ENCODE results near the gene PDE1C.
A peak's percentile ranks its signal among the peaks of the same experiment; 100 is the strongest.

The PDE1C gene

GRCh38 chr7:32037650-32038198, 32.5 kb downstream of the PDE1C start:
- no peaks in the 10 kb centered on the region for H3K36me3 ChIP-seq (ENCODE audit: control insufficient read depth in 4 of 4, insufficient read depth in 4 of 4, low read length in 3 of 4)
- DNase-seq = peak in 2 of 3 donors; percentile 16 to 18
- no peak overlapping the region for H3K4me3 ChIP-seq (ENCODE audit: control insufficient read depth in 1 of 7, extremely low read depth in 1 of 7, insufficient read depth in 4 of 7, low read depth in 2 of 7, low read length in 6 of 7)
- CTCF ChIA-PET = no interaction called here
- no peaks in the 10 kb centered on the region for H3K27me3 ChIP-seq (replicated peaks in 2 of 5; ENCODE audit: control insufficient read depth in 4 of 5, insufficient read depth in 5 of 5, low read length in 4 of 5)
- POLR2A ChIA-PET = no interaction called here
- H3K9me3 ChIP-seq (ENCODE audit: control extremely low read depth in 1 of 5, control insufficient read depth in 4 of 5, insufficient read depth in 2 of 5, low read depth in 1 of 5, low read length in 4 of 5) = no peaks in the 10 kb centered on the region
- H3K4me1 ChIP-seq (ENCODE audit: control extremely low read depth in 1 of 4, control insufficient read depth in 4 of 4, insufficient read depth in 4 of 4, low read length in 3 of 4) = peaks cover 0 to 16% (median 5%) of the 10 kb centered on the region in 4 experiments
- no peak overlapping the region for H3K27ac ChIP-seq (ENCODE audit: insufficient read depth in 1 of 2, low read depth in 1 of 2, low read length in 2 of 2, poor library complexity in 1 of 2, severe bottlenecking in 2 of 2)

GRCh38 chr7:32036557-32036956, 33.6 kb downstream of the PDE1C start:
- no CpG with 5 or more reads among the region's 2 CpGs for WGBS (ENCODE audit: insufficient coverage)
- CTCF ChIA-PET = interaction anchor here (1.2 kb wide), 1 partner anchor 27 kb away, joined by 3 read pairs; no protein-coding TSS in a partner anchor

GRCh38 chr7:32034052-32034451, 36.2 kb downstream of the PDE1C start:
- Histone ChIP-seq H3K27me3 (replicated peaks in 2 of 5; ENCODE audit: control insufficient read depth in 4 of 5, insufficient read depth in 5 of 5, low read length in 4 of 5) (no peaks in the 10 kb centered on the region), H3K4me3 (ENCODE audit: control insufficient read depth in 1 of 7, extremely low read depth in 1 of 7, insufficient read depth in 4 of 7, low read depth in 2 of 7, low read length in 6 of 7) (no peak overlapping the region), H3K9me3 (ENCODE audit: control extremely low read depth in 1 of 5, control insufficient read depth in 4 of 5, insufficient read depth in 2 of 5, low read depth in 1 of 5, low read length in 4 of 5) (no peaks in the 10 kb centered on the region), H3K36me3 (ENCODE audit: control insufficient read depth in 4 of 4, insufficient read depth in 4 of 4, low read length in 3 of 4) (no peaks in the 10 kb centered on the region), H3K27ac (ENCODE audit: insufficient read depth in 1 of 2, low read depth in 1 of 2, low read length in 2 of 2, poor library complexity in 1 of 2, severe bottlenecking in 2 of 2) (no peak overlapping the region), H3K4me1 (ENCODE audit: control extremely low read depth in 1 of 4, control insufficient read depth in 4 of 4, insufficient read depth in 4 of 4, low read length in 3 of 4) (peaks cover 0 to 16% (median 5%) of the 10 kb centered on the region in 4 experiments)
- CTCF ChIA-PET = interaction anchor here (0.5 kb wide), 1 partner anchor 26 kb away, joined by 3 read pairs; no protein-coding TSS in a partner anchor
- 100% methylated on average over 1 of the region's 2 CpGs for WGBS (ENCODE audit: insufficient coverage)
- DNase-seq = no peak
- POLR2A ChIA-PET = no interaction called here

More at GRCh38 chr7:32036557-32036956, 33.6 kb downstream of the PDE1C start:
- no peaks in the 10 kb centered on the region for H3K9me3 ChIP-seq (ENCODE audit: control extremely low read depth in 1 of 5, control insufficient read depth in 4 of 5, insufficient read depth in 2 of 5, low read depth in 1 of 5, low read length in 4 of 5)
- no peak overlapping the region for H3K4me3 ChIP-seq (ENCODE audit: control insufficient read depth in 1 of 7, extremely low read depth in 1 of 7, insufficient read depth in 4 of 7, low read depth in 2 of 7, low read length in 6 of 7)
- no peak overlapping the region for H3K27ac ChIP-seq (ENCODE audit: insufficient read depth in 1 of 2, low read depth in 1 of 2, low read length in 2 of 2, poor library complexity in 1 of 2, severe bottlenecking in 2 of 2)
- H3K4me1 ChIP-seq (ENCODE audit: control extremely low read depth in 1 of 4, control insufficient read depth in 4 of 4, insufficient read depth in 4 of 4, low read length in 3 of 4) = peaks cover 0 to 16% (median 5%) of the 10 kb centered on the region in 4 experiments
- no peaks in the 10 kb centered on the region for H3K27me3 ChIP-seq (replicated peaks in 2 of 5; ENCODE audit: control insufficient read depth in 4 of 5, insufficient read depth in 5 of 5, low read length in 4 of 5)
- peak; percentile 3 to 60 (median 58) for DNase-seq
- H3K36me3 ChIP-seq (ENCODE audit: control insufficient read depth in 4 of 4, insufficient read depth in 4 of 4, low read length in 3 of 4) = no peaks in the 10 kb centered on the region
- POLR2A ChIA-PET = no interaction called here

GRCh38 chr7:32033006-32033405, 37.2 kb downstream of the PDE1C start:
- Histone ChIP-seq H3K27ac (ENCODE audit: insufficient read depth in 1 of 2, low read depth in 1 of 2, low read length in 2 of 2, poor library complexity in 1 of 2, severe bottlenecking in 2 of 2) (no peak overlapping the region), H3K4me1 (ENCODE audit: control extremely low read depth in 1 of 4, control insufficient read depth in 4 of 4, insufficient read depth in 4 of 4, low read length in 3 of 4) (peaks cover 0 to 16% (median 5%) of the 10 kb centered on the region in 4 experiments), H3K9me3 (ENCODE audit: control extremely low read depth in 1 of 5, control insufficient read depth in 4 of 5, insufficient read depth in 2 of 5, low read depth in 1 of 5, low read length in 4 of 5) (no peaks in the 10 kb centered on the region), H3K36me3 (ENCODE audit: control insufficient read depth in 4 of 4, insufficient read depth in 4 of 4, low read length in 3 of 4) (no peaks in the 10 kb centered on the region), H3K27me3 (replicated peaks in 2 of 5; ENCODE audit: control insufficient read depth in 4 of 5, insufficient read depth in 5 of 5, low read length in 4 of 5) (no peaks in the 10 kb centered on the region), H3K4me3 (ENCODE audit: control insufficient read depth in 1 of 7, extremely low read depth in 1 of 7, insufficient read depth in 4 of 7, low read depth in 2 of 7, low read length in 6 of 7) (no peak overlapping the region)
- DNase-seq = no peak
- POLR2A ChIA-PET = no interaction called here
- CTCF ChIA-PET = interaction anchor here (0.9 to 1.4 kb wide), 3 partner anchors 9 to 27 kb away, joined by 3 to 4 read pairs (median 3); no protein-coding TSS in a partner anchor
- 100% methylated on average over 2 of the region's 3 CpGs for WGBS (ENCODE audit: insufficient coverage)

- Histone ChIP-seq H3K9me3 (ENCODE audit: control extremely low read depth in 1 of 5, control insufficient read depth in 4 of 5, insufficient read depth in 2 of 5, low read depth in 1 of 5, low read length in 4 of 5) (no peaks in the 10 kb centered on the region), H3K4me3 (ENCODE audit: control insufficient read depth in 1 of 7, extremely low read depth in 1 of 7, insufficient read depth in 4 of 7, low read depth in 2 of 7, low read length in 6 of 7) (no peak overlapping the region), H3K27ac (ENCODE audit: insufficient read depth in 1 of 2, low read depth in 1 of 2, low read length in 2 of 2, poor library complexity in 1 of 2, severe bottlenecking in 2 of 2) (no peak overlapping the region), H3K36me3 (ENCODE audit: control insufficient read depth in 4 of 4, insufficient read depth in 4 of 4, low read length in 3 of 4) (no peaks in the 10 kb centered on the region), H3K4me1 (ENCODE audit: control extremely low read depth in 1 of 4, control insufficient read depth in 4 of 4, insufficient read depth in 4 of 4, low read length in 3 of 4) (peaks cover 0 to 15% (median 5%) of the 10 kb centered on the region in 4 experiments), H3K27me3 (replicated peaks in 2 of 5; ENCODE audit: control insufficient read depth in 4 of 5, insufficient read depth in 5 of 5, low read length in 4 of 5) (no peaks in the 10 kb centered on the region)
- no peak for DNase-seq
- ChIA-PET CTCF (interaction anchor here (0.9 to 1.4 kb wide), 2 partner anchors 14 to 28 kb away, joined by 3 to 4 read pairs; no protein-coding TSS in a partner anchor), POLR2A (no interaction called here)
- 100% methylated on average over 2 of the region's 4 CpGs for whole genome bisulfite sequencing (ENCODE audit: insufficient coverage)
Measured at GRCh38 chr7:32032211-32032610, 38.0 kb downstream of the PDE1C start.

DNA sequence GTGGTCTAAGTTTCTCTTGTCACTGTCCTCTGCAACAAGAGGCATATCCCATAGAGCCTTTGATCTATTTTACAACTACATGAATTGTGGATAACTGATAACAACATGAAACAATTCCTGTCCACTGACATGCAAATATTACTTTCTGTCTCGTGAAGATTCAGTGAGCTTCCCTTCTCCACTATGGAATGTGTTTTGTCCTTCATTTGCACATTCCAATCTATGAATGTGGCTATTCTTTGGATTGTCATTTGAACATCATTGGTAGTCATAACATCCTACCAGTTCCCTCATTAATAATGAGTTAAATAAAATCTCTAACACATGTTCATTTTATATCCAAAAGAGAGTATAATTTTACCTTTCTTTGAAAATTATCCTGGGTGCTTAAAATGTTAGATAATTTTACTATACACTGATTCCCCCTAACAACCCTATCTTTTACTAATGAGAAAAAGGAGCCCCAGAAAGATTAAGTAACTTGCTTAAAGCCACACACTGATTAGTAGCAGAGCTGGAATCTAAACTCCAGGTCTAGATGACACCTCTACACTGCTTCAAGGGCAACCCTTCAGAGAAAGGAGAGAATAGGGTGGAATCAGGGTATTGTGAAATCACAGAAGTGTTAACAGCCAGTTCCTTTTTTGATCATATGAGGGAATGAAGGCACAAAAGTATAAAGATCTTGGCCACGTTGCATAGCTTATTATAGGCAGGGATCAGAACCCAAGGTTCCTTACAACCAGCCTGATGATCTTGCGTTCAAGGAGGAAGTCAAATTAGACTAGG, 39.1 kb downstream of the PDE1C start:
- Histone ChIP-seq H3K4me3 (ENCODE audit: control insufficient read depth in 1 of 7, extremely low read depth in 1 of 7, insufficient read depth in 4 of 7, low read depth in 2 of 7, low read length in 6 of 7) (no peak overlapping the region), H3K36me3 (ENCODE audit: control insufficient read depth in 4 of 4, insufficient read depth in 4 of 4, low read length in 3 of 4) (no peaks in the 10 kb centered on the region), H3K4me1 (ENCODE audit: control extremely low read depth in 1 of 4, control insufficient read depth in 4 of 4, insufficient read depth in 4 of 4, low read length in 3 of 4) (peaks cover 0 to 3% (median under 1%) of the 10 kb centered on the region in 4 experiments), H3K27ac (ENCODE audit: insufficient read depth in 1 of 2, low read depth in 1 of 2, low read length in 2 of 2, poor library complexity in 1 of 2, severe bottlenecking in 2 of 2) (no peak overlapping the region), H3K9me3 (ENCODE audit: control extremely low read depth in 1 of 5, control insufficient read depth in 4 of 5, insufficient read depth in 2 of 5, low read depth in 1 of 5, low read length in 4 of 5) (no peaks in the 10 kb centered on the region), H3K27me3 (replicated peaks in 2 of 5; ENCODE audit: control insufficient read depth in 4 of 5, insufficient read depth in 5 of 5, low read length in 4 of 5) (no peaks in the 10 kb centered on the region)
- ChIA-PET POLR2A (interaction anchor here (0.7 kb wide), 1 partner anchor 387 kb away, joined by 3 read pairs; no protein-coding TSS in a partner anchor), CTCF (no interaction called here)
- 80% methylated on average over 2 of the region's 3 CpGs for WGBS (ENCODE audit: insufficient coverage)
- no peak for DNase-seq

DNA sequence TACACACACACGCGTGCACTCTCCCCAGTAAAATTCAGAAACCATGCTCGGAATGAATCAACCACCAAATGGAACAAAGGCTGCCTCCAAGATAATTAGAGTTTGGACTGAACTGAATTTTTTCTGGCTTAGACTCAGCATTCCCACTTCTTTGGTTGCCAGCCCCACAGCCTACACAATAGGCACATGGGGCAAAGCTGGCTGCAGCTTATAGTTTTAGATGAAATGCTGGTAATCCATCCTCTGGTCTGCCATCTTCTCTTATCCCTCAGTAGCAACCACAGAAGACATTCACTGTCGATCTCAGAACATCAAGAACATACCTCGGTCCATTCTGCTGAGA, 44.2 kb downstream of the PDE1C start:
- H3K9me3 ChIP-seq (ENCODE audit: control extremely low read depth in 1 of 5, control insufficient read depth in 4 of 5, insufficient read depth in 2 of 5, low read depth in 1 of 5, low read length in 4 of 5) = no peaks in the 10 kb centered on the region
- H3K36me3 ChIP-seq (ENCODE audit: control insufficient read depth in 4 of 4, insufficient read depth in 4 of 4, low read length in 3 of 4) = no peaks in the 10 kb centered on the region
- CTCF ChIA-PET = no interaction called here
- H3K4me3 ChIP-seq (ENCODE audit: control insufficient read depth in 1 of 7, extremely low read depth in 1 of 7, insufficient read depth in 4 of 7, low read depth in 2 of 7, low read length in 6 of 7) = no peak overlapping the region
- no peak for DNase-seq
- POLR2A ChIA-PET = no interaction called here
- 100% methylated on average over 4 of the region's 5 CpGs for WGBS (ENCODE audit: insufficient coverage)
- no peaks in the 10 kb centered on the region for H3K4me1 ChIP-seq (ENCODE audit: control extremely low read depth in 1 of 4, control insufficient read depth in 4 of 4, insufficient read depth in 4 of 4, low read length in 3 of 4)
- no peak overlapping the region for H3K27ac ChIP-seq (ENCODE audit: insufficient read depth in 1 of 2, low read depth in 1 of 2, low read length in 2 of 2, poor library complexity in 1 of 2, severe bottlenecking in 2 of 2)
- H3K27me3 ChIP-seq (replicated peaks in 2 of 5; ENCODE audit: control insufficient read depth in 4 of 5, insufficient read depth in 5 of 5, low read length in 4 of 5) = no peaks in the 10 kb centered on the region
